Measurements from ENCODE around the gene ENAH.

DNA sequence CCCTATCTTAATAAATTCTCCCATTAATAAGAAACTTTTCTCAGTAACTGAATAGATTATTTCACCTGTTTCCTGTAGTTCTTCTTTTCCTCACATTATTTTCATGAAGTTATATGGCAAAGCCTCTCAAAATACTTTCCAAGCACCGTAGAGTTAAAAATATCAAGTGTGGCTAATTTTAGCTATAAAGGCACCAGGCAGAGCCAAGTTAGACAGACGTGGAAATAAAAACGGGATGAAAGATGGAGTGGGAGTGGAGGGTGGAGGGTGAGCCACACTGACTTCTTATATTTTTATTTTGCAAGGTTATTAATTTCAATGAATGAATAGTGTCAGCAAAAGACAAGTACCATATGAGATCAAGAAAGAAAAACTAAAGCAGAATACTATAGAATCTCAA is 71.7 kb downstream of the ENAH start:
- TF ChIP-seq, protein P1, sequence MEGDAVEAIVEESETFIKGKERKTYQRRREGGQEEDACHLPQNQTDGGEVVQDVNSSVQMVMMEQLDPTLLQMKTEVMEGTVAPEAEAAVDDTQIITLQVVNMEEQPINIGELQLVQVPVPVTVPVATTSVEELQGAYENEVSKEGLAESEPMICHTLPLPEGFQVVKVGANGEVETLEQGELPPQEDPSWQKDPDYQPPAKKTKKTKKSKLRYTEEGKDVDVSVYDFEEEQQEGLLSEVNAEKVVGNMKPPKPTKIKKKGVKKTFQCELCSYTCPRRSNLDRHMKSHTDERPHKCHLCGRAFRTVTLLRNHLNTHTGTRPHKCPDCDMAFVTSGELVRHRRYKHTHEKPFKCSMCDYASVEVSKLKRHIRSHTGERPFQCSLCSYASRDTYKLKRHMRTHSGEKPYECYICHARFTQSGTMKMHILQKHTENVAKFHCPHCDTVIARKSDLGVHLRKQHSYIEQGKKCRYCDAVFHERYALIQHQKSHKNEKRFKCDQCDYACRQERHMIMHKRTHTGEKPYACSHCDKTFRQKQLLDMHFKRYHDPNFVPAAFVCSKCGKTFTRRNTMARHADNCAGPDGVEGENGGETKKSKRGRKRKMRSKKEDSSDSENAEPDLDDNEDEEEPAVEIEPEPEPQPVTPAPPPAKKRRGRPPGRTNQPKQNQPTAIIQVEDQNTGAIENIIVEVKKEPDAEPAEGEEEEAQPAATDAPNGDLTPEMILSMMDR (conservative IDR thresholded peaks at IDR 0.05 in 1 of 2, IDR thresholded peaks at IDR 0.05 in 1 of 2; ENCODE audit: extremely low read depth in 1 of 2, insufficient read depth in 1 of 2, low read depth in 1 of 2, low read length in 2 of 2): no peak
- no peak for TF ChIP-seq EZH2 (IDR thresholded peaks at IDR 0.05; ENCODE audit: borderline replicate concordance, low read length)

Data from mammary epithelial cell (primary cell).